ENCODE results near the gene MARK2.

MARK2 gene

GRCh38 chr11:63879598-63880402 is 40.9 kb downstream of the MARK2 start:
- in situ Hi-C loops (cut with MboI; ENCODE audit: low sequenced_read_pairs): no loop called here

GRCh38 chr11:63880403-63880790 is 41.5 kb downstream of the MARK2 start:
- in situ Hi-C loops (cut with MboI; ENCODE audit: low sequenced_read_pairs): no loop called here

- in situ Hi-C loops (cut with MboI; ENCODE audit: low sequenced_read_pairs): no loop called here
Measured at GRCh38 chr11:63882555-63883242, 43.8 kb downstream of the MARK2 start.

- in situ Hi-C loops (cut with MboI; ENCODE audit: low sequenced_read_pairs): no loop called here
Measured at GRCh38 chr11:63883791-63884190, 44.9 kb downstream of the MARK2 start.

GRCh38 chr11:63884196-63884932 is 45.5 kb downstream of the MARK2 start:
- in situ Hi-C loops (cut with MboI; ENCODE audit: low sequenced_read_pairs): no loop called here

GRCh38 chr11:63887386-63887999 is 48.6 kb downstream of the MARK2 start:
- in situ Hi-C loops (cut with MboI; ENCODE audit: low sequenced_read_pairs): no loop called here

- in situ Hi-C loops (cut with MboI; ENCODE audit: low sequenced_read_pairs): no loop called here
Measured at GRCh38 chr11:63888170-63889086, 49.5 kb downstream of the MARK2 start.

GRCh38 chr11:63889344-63889743 is 50.4 kb downstream of the MARK2 start:
- in situ Hi-C loops (cut with MboI; ENCODE audit: low sequenced_read_pairs): no loop called here

GRCh38 chr11:63890368-63890767 is 51.5 kb downstream of the MARK2 start:
- in situ Hi-C loops (cut with MboI; ENCODE audit: low sequenced_read_pairs): no loop called here

GRCh38 chr11:63892228-63892627 is 53.3 kb downstream of the MARK2 start:
- in situ Hi-C loops (cut with MboI; ENCODE audit: low sequenced_read_pairs): no loop called here

GRCh38 chr11:63893355-63893754 is 54.4 kb downstream of the MARK2 start:
- in situ Hi-C loops (cut with MboI; ENCODE audit: low sequenced_read_pairs): no loop called here

GRCh38 chr11:63896071-63896470 is 57.2 kb downstream of the MARK2 start:
- in situ Hi-C loops (cut with MboI; ENCODE audit: low sequenced_read_pairs): no loop called here

GRCh38 chr11:63897459-63898146 is 58.7 kb downstream of the MARK2 start:
- in situ Hi-C loops (cut with MboI; ENCODE audit: low sequenced_read_pairs): no loop called here

GRCh38 chr11:63901660-63902059 is 62.8 kb downstream of the MARK2 start:
- in situ Hi-C loops (cut with MboI; ENCODE audit: low sequenced_read_pairs): no loop called here

- in situ Hi-C loops (cut with MboI; ENCODE audit: low sequenced_read_pairs): no loop called here
Measured at GRCh38 chr11:63903884-63904283, 65.0 kb downstream of the MARK2 start.

GRCh38 chr11:63904743-63905142 is 65.8 kb downstream of the MARK2 start:
- in situ Hi-C loops (cut with MboI; ENCODE audit: low sequenced_read_pairs): no loop called here

- in situ Hi-C loops (cut with MboI; ENCODE audit: low sequenced_read_pairs): no loop called here
Measured at GRCh38 chr11:63905179-63905578, 66.3 kb downstream of the MARK2 start.

- in situ Hi-C loops (cut with MboI; ENCODE audit: low sequenced_read_pairs): no loop called here
Measured at GRCh38 chr11:63906087-63906486, 67.2 kb downstream of the MARK2 start.

- in situ Hi-C loops (cut with MboI; ENCODE audit: low sequenced_read_pairs): no loop called here
Measured at GRCh38 chr11:63906585-63906984, 67.7 kb downstream of the MARK2 start.

GRCh38 chr11:63907063-63907462 is 68.2 kb downstream of the MARK2 start:
- in situ Hi-C loops (cut with MboI; ENCODE audit: low sequenced_read_pairs): no loop called here
